H1 (cell line): ENCODE data around the gene ZNF789. TPM values are rescaled to one million over a fixed set of nuclear protein-coding genes. Genes with fewer than 3 reads are reported as not detected.

Experiments used
- CTCF ChIA-PET: fragments of 300-600 bp; sonication (Branson Sonifier 250); formaldehyde crosslinking; loops from one replicate; lab custom pipeline; 2021; ENCODE audit not compliant: partially characterized antibody; lab: Charles Lee
- POLR2A ChIA-PET: fragments of 300-600 bp; sonication (Branson Sonifier 250); formaldehyde crosslinking; loops from one replicate; lab custom pipeline; 2021; ENCODE audit warnings: inconsistent platforms; ENCODE audit not compliant: partially characterized antibody; lab: Charles Lee
- DNase-seq, 2 experiments: peaks; one replicate each; pipeline versions ENCODE4 v3.0.0 to v3.0.0-alpha.2; 2010 to 2022; ENCODE audit warnings: low spot score in 2 of 2, low read depth in 1 of 2, mixed read lengths in 1 of 2
- FAIRE-seq: peaks from 2 replicates; lab custom pipeline; 2011; peaks lifted over from hg19 to GRCh38; lab: Jason Lieb, UNC
- H2AFZ ChIP-seq: 2 replicates; pipeline ENCODE4 v1.8.1; 2012; ENCODE audit warnings: low read length, inconsistent platforms
- H2AK5ac ChIP-seq: 2 replicates; pipeline ENCODE4 v1.6.1; 2013; ENCODE audit warnings: low read depth, low read length
- H2BK120ac ChIP-seq: replicated peaks from 2 replicates; pipeline ENCODE3; 2013; ENCODE audit warnings: low read depth, low read length, inconsistent platforms
- H2BK12ac ChIP-seq: 2 replicates; pipeline ENCODE4 v1.6.1; 2013; ENCODE audit warnings: low read depth, low read length
- H2BK15ac ChIP-seq: 2 replicates; pipeline ENCODE4 v1.6.1; 2013; ENCODE audit warnings: low read length
- H2BK20ac ChIP-seq: 2 replicates; pipeline ENCODE4 v1.6.1; 2013; ENCODE audit warnings: low read length
- H2BK5ac ChIP-seq: 2 replicates; pipeline ENCODE4 v1.6.1; 2013; ENCODE audit warnings: low read depth, low read length
- H3K14ac ChIP-seq: 2 replicates; pipeline ENCODE4 v1.6.1; 2013; ENCODE audit warnings: inconsistent platforms; ENCODE audit not compliant: insufficient read length
- H3K18ac ChIP-seq: 2 replicates; pipeline ENCODE4 v1.6.1; 2013; ENCODE audit warnings: low read length; ENCODE audit errors: extremely low read depth
- H3K23ac ChIP-seq: 2 replicates; pipeline ENCODE4 v1.6.1; 2013; ENCODE audit warnings: inconsistent platforms; ENCODE audit not compliant: insufficient read length
- H3K23me2 ChIP-seq: 2 replicates; pipeline ENCODE4 v1.6.1; 2013; ENCODE audit warnings: low read depth, low read length
- H3K27ac ChIP-seq: 2 replicates; pipeline ENCODE4 v1.6.1; 2011; ENCODE audit warnings: low read depth, low read length, inconsistent platforms
- H3K27me3 ChIP-seq, 4 experiments: replicated peaks in 1 of 4; 1 replicate in 1 of 4; 2 replicates in 3 of 4; pipeline versions ENCODE4 v1.6.1 to v1.8.1; 2011 to 2013; ENCODE audit warnings: low read length in 3 of 4, mild to moderate bottlenecking in 3 of 4, inconsistent platforms in 2 of 4, mixed read lengths in 2 of 4, moderate library complexity in 1 of 4; ENCODE audit not compliant: control insufficient read depth in 3 of 4, insufficient read depth in 3 of 4; ENCODE audit errors: extremely low read depth in 1 of 4
- H3K36me3 ChIP-seq, 4 experiments: 2 replicates each; pipeline versions ENCODE4 v1.6.1 to v1.8.1; 2011 to 2013; ENCODE audit warnings: mild to moderate bottlenecking in 4 of 4, low read length in 3 of 4, moderate library complexity in 2 of 4, control low read depth in 1 of 4, inconsistent platforms in 1 of 4; ENCODE audit not compliant: insufficient read depth in 4 of 4, control insufficient read depth in 2 of 4
- H3K4ac ChIP-seq: replicated peaks from 2 replicates; pipeline ENCODE3; 2013; ENCODE audit warnings: low read length, low read depth, mixed read lengths, inconsistent platforms; ENCODE audit not compliant: insufficient read length
- H3K4me1 ChIP-seq, 4 experiments: replicated peaks in 1 of 4; 1 replicate in 1 of 4; 2 replicates in 3 of 4; pipeline versions ENCODE4 v1.6.1 to v1.8.1; 2011 to 2013; ENCODE audit warnings: low read length in 3 of 4, inconsistent platforms in 2 of 4, mixed read lengths in 1 of 4; ENCODE audit not compliant: insufficient read depth in 4 of 4, control insufficient read depth in 3 of 4
- H3K4me2 ChIP-seq, 2 experiments: 2 replicates each; pipeline versions ENCODE4 v1.6.1 to v1.8.1; 2011 to 2013; ENCODE audit warnings: low read depth in 2 of 2, low read length in 2 of 2, control low read depth in 1 of 2, inconsistent platforms in 1 of 2, mild to moderate bottlenecking in 1 of 2; ENCODE audit not compliant: insufficient read depth in 1 of 2
- H3K4me3 ChIP-seq, 4 experiments: fragments of 200-600, 300-600 bp in 1 of 4; sonication (generic), shearing (Covaris generic), sonication (Bioruptor Twin) in 1 of 4; 2 replicates each; pipeline versions ENCODE4 v1.5.1 to v1.8.1; 2011 to 2016; ENCODE audit warnings: low read length in 4 of 4, low read depth in 3 of 4, control low read depth in 2 of 4, inconsistent platforms in 2 of 4, mild to moderate bottlenecking in 2 of 4, mixed read lengths in 1 of 4, moderate library complexity in 1 of 4; ENCODE audit not compliant: insufficient read depth in 2 of 4; ENCODE audit errors: extremely low read depth in 1 of 4
- H3K56ac ChIP-seq: replicated peaks from 2 replicates; pipeline ENCODE3; 2013; ENCODE audit warnings: low read depth, mild to moderate bottlenecking, mixed read lengths, low read length, inconsistent platforms; ENCODE audit not compliant: insufficient read length
- H3K79me1 ChIP-seq: 2 replicates; pipeline ENCODE4 v1.6.1; 2013; ENCODE audit warnings: low read depth, low read length, control low read depth
- H3K79me2 ChIP-seq, 2 experiments: 2 replicates each; pipeline versions ENCODE4 v1.6.1 to v1.8.1; 2012 to 2013; ENCODE audit warnings: low read length in 2 of 2, mild to moderate bottlenecking in 2 of 2, inconsistent platforms in 1 of 2; ENCODE audit not compliant: insufficient read depth in 2 of 2, control insufficient read depth in 1 of 2
- H3K9ac ChIP-seq, 4 experiments: replicated peaks in 1 of 4; 1 replicate in 1 of 4; 2 replicates in 3 of 4; pipeline versions ENCODE4 v1.6.1 to v1.8.1; 2011 to 2013; ENCODE audit warnings: low read depth in 3 of 4, low read length in 3 of 4, control low read depth in 2 of 4, mild to moderate bottlenecking in 2 of 4, moderate library complexity in 2 of 4, inconsistent platforms in 1 of 4; ENCODE audit errors: extremely low read depth in 1 of 4
- H3K9me3 ChIP-seq, 2 experiments: 2 replicates each; pipeline versions ENCODE4 v1.6.1 to v1.8.1; 2012 to 2013; ENCODE audit warnings: mild to moderate bottlenecking in 2 of 2, moderate library complexity in 2 of 2, control low read depth in 1 of 2, inconsistent platforms in 1 of 2, low read depth in 1 of 2, low read length in 1 of 2, mixed read lengths in 1 of 2; ENCODE audit not compliant: insufficient read depth in 2 of 2
- H4K20me1 ChIP-seq, 2 experiments: replicated peaks in 1 of 2; 2 replicates each; pipeline versions ENCODE3 to v1.8.1; 2011 to 2013; ENCODE audit warnings: inconsistent platforms in 2 of 2, low read length in 2 of 2, mild to moderate bottlenecking in 1 of 2; ENCODE audit not compliant: insufficient read depth in 2 of 2, control insufficient read depth in 1 of 2
- H4K5ac ChIP-seq: 2 replicates; pipeline ENCODE4 v1.6.1; 2013; ENCODE audit warnings: low read length, low read depth, mixed read lengths, inconsistent platforms; ENCODE audit not compliant: insufficient read length
- H4K8ac ChIP-seq: 2 replicates; pipeline ENCODE4 v1.8.0; 2013; ENCODE audit warnings: mild to moderate bottlenecking, moderate library complexity, low read length, inconsistent platforms; ENCODE audit not compliant: insufficient read depth; ENCODE audit errors: extremely low read depth
- H4K91ac ChIP-seq: replicated peaks from 2 replicates; pipeline ENCODE3; 2013; ENCODE audit warnings: low read length, mixed read lengths, inconsistent platforms; ENCODE audit not compliant: insufficient read length
- CEBPB ChIP-seq: IDR thresholded peaks from 2 replicates; pipeline ENCODE4 v1.6.1; 2012; ENCODE audit warnings: low read depth, low read length
- KDM1A ChIP-seq: fragments of 200-600, 300-600 bp; sonication (generic); IDR thresholded peaks from 2 replicates; pipeline ENCODE4 v1.7.1; 2016; ENCODE audit warnings: mild to moderate bottlenecking, low read length, borderline replicate concordance
- NRF1 ChIP-seq: IDR thresholded peaks from 2 replicates; pipeline ENCODE4 v1.6.1; 2011; ENCODE audit warnings: mild to moderate bottlenecking, low read depth, low read length, improper control_type of control experiment
- RFX5 ChIP-seq: IDR thresholded peaks from 2 replicates; pipeline ENCODE4 v1.6.1; 2011; ENCODE audit warnings: low read depth, low read length, improper control_type of control experiment, borderline replicate concordance
- SIX5 ChIP-seq: IDR thresholded peaks from 2 replicates; pipeline ENCODE4 v1.6.1; 2011; ENCODE audit warnings: mild to moderate bottlenecking, low read depth, low read length
- SP4 ChIP-seq: IDR thresholded peaks from 2 replicates; pipeline ENCODE4 v1.6.1; 2012; ENCODE audit warnings: low read length, inconsistent platforms
- TAF1 ChIP-seq: IDR thresholded peaks from 2 replicates; pipeline ENCODE4 v1.6.1; 2011; ENCODE audit warnings: mild to moderate bottlenecking, low read depth, low read length
- TBP ChIP-seq: IDR thresholded peaks from 2 replicates; pipeline ENCODE4 v1.6.1; 2011; ENCODE audit warnings: low read depth, low read length, improper control_type of control experiment
- TEAD4 ChIP-seq: IDR thresholded peaks from 2 replicates; pipeline ENCODE4 v1.6.1; 2012; ENCODE audit warnings: low read depth, low read length, inconsistent platforms, mixed read lengths
- ZNF274 ChIP-seq: IDR thresholded peaks from 2 replicates; pipeline ENCODE4 v1.7.0; 2012; ENCODE audit warnings: low read length, borderline replicate concordance; ENCODE audit errors: extremely low read depth
- WGBS, 2 experiments: shearing (Covaris generic) in 1 of 2; methylation state at CpG; one replicate each; pipeline versions ENCODE4 v1.1.6 to v1.1.7; 2013 to 2015; ENCODE audit warnings: low lambda C conversion rate in 2 of 2, mixed read lengths in 2 of 2, inconsistent platforms in 1 of 2, low coverage in 1 of 2, missing lambda C conversion rate in 1 of 2; ENCODE audit not compliant: insufficient replicate concordance in 2 of 2, insufficient coverage in 1 of 2, insufficient read length in 1 of 2; ENCODE audit errors: extremely low coverage in 1 of 2, missing lambda C conversion rate in 1 of 2; 5-methylcytosine and 5-hydroxymethylcytosine counted together
- polyA plus RNA-seq, 7 experiments: library from polyadenylated mRNA; depleted of rRNA in 3 of 7; stranded (reverse) in 5 of 7; unstranded in 2 of 7; fragments of >200 nt in 5 of 7; fragments of 200-250 nt in 2 of 7; gene quantifications; 1 replicate in 5 of 7; 2 replicates in 1 of 7; 4 replicates in 1 of 7; pipeline versions ENCODE4 v1.2.1 to v1.2.3, GENCODE V29; 2011 to 2013; ENCODE audit warnings: missing spikeins in 2 of 7, mixed read lengths in 2 of 7
- total RNA-seq: library from RNA; stranded (reverse); fragmentation: NEBNext Ultra II Directional; extraction: Animal tissue kit (Norgen Biotek cat#: 25700); gene quantifications from 2 replicates; pipeline ENCODE4 v1.2.1, GENCODE V29; 2021

Gene ZNF789
- total and polyA plus RNA-seq, 2 of the 8 experiments (the other 6 are each of a cell fraction or from before 2014, with no cell fraction given) = 11.4 to 12.5 TPM

GRCh38 chr7:99469381-99470065 is 3.2 kb upstream of the ZNF789 start:
- H3K14ac ChIP-seq = no peak overlapping the region
- no peak overlapping the region for H4K91ac ChIP-seq
- H3K56ac ChIP-seq = no peak overlapping the region
- no peak overlapping the region for H3K9ac ChIP-seq
- DNase-seq (no peak), FAIRE-seq (peak; percentile 76)
- CTCF ChIA-PET = interaction anchor here (0.5 to 1.0 kb wide), 4 partner anchors 11 to 181 kb away, joined by 3 read pairs; no protein-coding TSS in a partner anchor
- peak overlapping the region; percentile 11 to 50; a peak in 3 of 4 replicates for H3K4me2 ChIP-seq
- H3K79me1 ChIP-seq = peaks cover 8% of the 10 kb centered on the region
- no peak overlapping the region for H3K4ac ChIP-seq
- no peak overlapping the region for H2BK12ac ChIP-seq
- H2BK20ac ChIP-seq = 0 out of 2 replicates have a peak overlapping the region, but pooled peaks have one; percentile 48
- H2BK15ac ChIP-seq = 0 out of 2 replicates have a peak overlapping the region, but pooled peaks have one; percentile 47
- peak overlapping the region in 2 of 4 experiments; percentile 17 to 46; a peak in 4 of 8 replicates for H3K4me3 ChIP-seq
- no peaks in the 10 kb centered on the region for H3K36me3 ChIP-seq
- no peak for TF ChIP-seq CEBPB
- TF ChIP-seq TEAD4 = no peak
- no peak for TF ChIP-seq KDM1A
- TF ChIP-seq NRF1 = no peak; the same call in 1 of the 2 replicates
- TF ChIP-seq ZNF274 = no peak
- TF ChIP-seq SP4 = no peak
- peak; percentile 98 for TF ChIP-seq TBP
- no peak for TF ChIP-seq RFX5
- TF ChIP-seq TAF1 = 0 out of 2 replicates have a peak, but pooled peaks have one; percentile 26
- no peak for TF ChIP-seq SIX5
- H3K23ac ChIP-seq = no peak overlapping the region
- H3K27ac ChIP-seq = no peak overlapping the region
- H3K27me3 ChIP-seq = no peaks in the 10 kb centered on the region
- no peak overlapping the region for H4K5ac ChIP-seq
- H2AFZ ChIP-seq = peak overlapping the region; percentile 22; the same call in 1 of the 2 replicates
- H4K20me1 ChIP-seq = no peaks in the 10 kb centered on the region
- peaks cover 14% of the 10 kb centered on the region for H3K23me2 ChIP-seq
- no peak overlapping the region for H4K8ac ChIP-seq
- H2BK5ac ChIP-seq = no peak overlapping the region
- peaks cover 19 to 27% of the 10 kb centered on the region in 2 experiments for H3K79me2 ChIP-seq
- no peak overlapping the region for H2AK5ac ChIP-seq
- H2BK120ac ChIP-seq = no peak overlapping the region
- POLR2A ChIA-PET = interaction anchor here (0.8 to 8.6 kb wide), 10 partner anchors 9 to 89 kb away, joined by 3 to 63 read pairs (median 4); partner anchors contain the start of genes BUD31, CPSF4, PDAP1 and PTCD1
- peaks cover 0 to 2% (median 0%) of the 10 kb centered on the region in 4 experiments; a peak in 1 of 7 replicates for H3K4me1 ChIP-seq
- H3K18ac ChIP-seq = no peak overlapping the region
- H3K9me3 ChIP-seq = no peaks in the 10 kb centered on the region
- 59% methylated on average over 23 of the region's 23 CpGs; no CpG with 5 or more reads in 1 of the 2 experiments for WGBS, 2 experiments
